ENCODE results near the gene ABCB9.

DNA sequence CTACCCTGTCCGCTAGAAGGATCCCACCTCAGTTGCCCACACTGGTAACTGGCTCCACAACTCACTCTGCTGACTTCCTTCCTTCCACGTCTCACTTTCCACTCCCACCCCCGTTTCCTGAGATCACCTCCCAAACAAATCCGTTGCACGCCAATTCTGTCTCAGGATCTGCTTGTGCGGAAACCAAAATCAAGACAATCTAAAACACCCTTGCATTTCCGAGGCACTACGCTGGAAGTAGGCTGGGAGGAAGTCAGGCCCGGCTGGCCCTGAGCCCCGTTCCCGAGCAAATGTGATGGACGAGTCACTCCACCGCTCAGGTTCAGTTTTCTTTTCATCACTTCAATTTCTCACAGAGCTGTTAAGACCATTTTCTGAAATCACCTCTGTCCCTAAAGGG lies 23.1 kb downstream of the ABCB9 start:
- TF ChIP-seq, protein P1, sequence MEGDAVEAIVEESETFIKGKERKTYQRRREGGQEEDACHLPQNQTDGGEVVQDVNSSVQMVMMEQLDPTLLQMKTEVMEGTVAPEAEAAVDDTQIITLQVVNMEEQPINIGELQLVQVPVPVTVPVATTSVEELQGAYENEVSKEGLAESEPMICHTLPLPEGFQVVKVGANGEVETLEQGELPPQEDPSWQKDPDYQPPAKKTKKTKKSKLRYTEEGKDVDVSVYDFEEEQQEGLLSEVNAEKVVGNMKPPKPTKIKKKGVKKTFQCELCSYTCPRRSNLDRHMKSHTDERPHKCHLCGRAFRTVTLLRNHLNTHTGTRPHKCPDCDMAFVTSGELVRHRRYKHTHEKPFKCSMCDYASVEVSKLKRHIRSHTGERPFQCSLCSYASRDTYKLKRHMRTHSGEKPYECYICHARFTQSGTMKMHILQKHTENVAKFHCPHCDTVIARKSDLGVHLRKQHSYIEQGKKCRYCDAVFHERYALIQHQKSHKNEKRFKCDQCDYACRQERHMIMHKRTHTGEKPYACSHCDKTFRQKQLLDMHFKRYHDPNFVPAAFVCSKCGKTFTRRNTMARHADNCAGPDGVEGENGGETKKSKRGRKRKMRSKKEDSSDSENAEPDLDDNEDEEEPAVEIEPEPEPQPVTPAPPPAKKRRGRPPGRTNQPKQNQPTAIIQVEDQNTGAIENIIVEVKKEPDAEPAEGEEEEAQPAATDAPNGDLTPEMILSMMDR (IDR thresholded peaks at IDR 0.05), result no peak
- TF ChIP-seq POLR2A (IDR thresholded peaks at IDR 0.05), result no peak
